BE2C (cell line): ENCODE data around the gene CACNA1I.
A peak's percentile ranks its signal among the peaks of the same experiment; 100 is the strongest.

Source experiments
- DNase-seq: peaks from one replicate; pipeline ENCODE4 v3.0.0-alpha.2; 2020
- H3K27me3 ChIP-seq: fragments of 250-450 bp; sonication (Bioruptor Pico); 2 replicates; pipeline ENCODE4 v1.5.1; 2020; ENCODE audit warnings: mild to moderate bottlenecking
- H3K36me3 ChIP-seq: fragments of 250-450 bp; sonication (Bioruptor Pico); 2 replicates; pipeline ENCODE4 v1.5.1; 2020; ENCODE audit warnings: mild to moderate bottlenecking
- H3K4me1 ChIP-seq: fragments of 250-450 bp; sonication (Bioruptor Pico); 2 replicates; pipeline ENCODE4 v1.5.1; 2020
- H3K4me3 ChIP-seq: 2 replicates; pipeline ENCODE4 v1.5.1; 2011; ENCODE audit warnings: low read depth, low read length
- H3K9me3 ChIP-seq: fragments of 250-450 bp; sonication (Bioruptor Pico); 2 replicates; pipeline ENCODE4 v1.5.1; 2020
- TF ChIP-seq, protein P1 (sequence below): IDR thresholded peaks from 2 replicates; pipeline ENCODE4 v1.5.1; 2012; ENCODE audit warnings: mild to moderate bottlenecking, low read depth, low read length

Gene CACNA1I

GRCh38 chr22:39525658-39525975 lies 44.9 kb upstream of the CACNA1I start:
- Histone ChIP-seq H3K9me3 (no peaks in the 10 kb centered on the region), H3K27me3 (no peaks in the 10 kb centered on the region), H3K4me3 (no peak overlapping the region), H3K4me1 (peaks cover 23% of the 10 kb centered on the region), H3K36me3 (peaks cover 75% of the 10 kb centered on the region)
- DNase-seq, result no peak
- TF ChIP-seq, protein P1, sequence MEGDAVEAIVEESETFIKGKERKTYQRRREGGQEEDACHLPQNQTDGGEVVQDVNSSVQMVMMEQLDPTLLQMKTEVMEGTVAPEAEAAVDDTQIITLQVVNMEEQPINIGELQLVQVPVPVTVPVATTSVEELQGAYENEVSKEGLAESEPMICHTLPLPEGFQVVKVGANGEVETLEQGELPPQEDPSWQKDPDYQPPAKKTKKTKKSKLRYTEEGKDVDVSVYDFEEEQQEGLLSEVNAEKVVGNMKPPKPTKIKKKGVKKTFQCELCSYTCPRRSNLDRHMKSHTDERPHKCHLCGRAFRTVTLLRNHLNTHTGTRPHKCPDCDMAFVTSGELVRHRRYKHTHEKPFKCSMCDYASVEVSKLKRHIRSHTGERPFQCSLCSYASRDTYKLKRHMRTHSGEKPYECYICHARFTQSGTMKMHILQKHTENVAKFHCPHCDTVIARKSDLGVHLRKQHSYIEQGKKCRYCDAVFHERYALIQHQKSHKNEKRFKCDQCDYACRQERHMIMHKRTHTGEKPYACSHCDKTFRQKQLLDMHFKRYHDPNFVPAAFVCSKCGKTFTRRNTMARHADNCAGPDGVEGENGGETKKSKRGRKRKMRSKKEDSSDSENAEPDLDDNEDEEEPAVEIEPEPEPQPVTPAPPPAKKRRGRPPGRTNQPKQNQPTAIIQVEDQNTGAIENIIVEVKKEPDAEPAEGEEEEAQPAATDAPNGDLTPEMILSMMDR, result no peak

DNA sequence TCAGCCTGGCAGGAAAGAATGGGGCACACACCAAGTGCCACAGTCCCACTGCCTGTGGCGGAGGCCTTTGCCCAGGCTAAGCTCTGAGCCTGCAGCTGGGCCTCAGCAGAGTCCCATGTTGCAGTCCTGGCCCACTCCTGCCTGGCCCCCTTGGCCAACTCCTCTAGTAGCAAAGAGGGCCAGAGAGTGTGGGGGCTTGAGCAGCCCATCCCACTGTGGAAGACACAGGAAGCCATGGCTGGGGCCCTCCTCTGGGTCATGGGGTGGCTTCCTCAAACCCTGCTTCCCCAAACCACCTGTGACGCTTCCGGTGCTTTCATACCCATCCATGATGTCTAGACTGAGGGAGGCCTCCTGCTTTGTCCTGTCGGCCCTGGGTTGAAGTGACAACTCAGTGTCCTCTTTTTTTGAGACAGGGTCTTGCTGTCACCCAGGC lies 43.8 kb upstream of the CACNA1I start:
- no peaks in the 10 kb centered on the region for H3K9me3 ChIP-seq
- no peak overlapping the region for H3K4me3 ChIP-seq
- DNase-seq, result no peak
- peaks cover 28% of the 10 kb centered on the region for H3K4me1 ChIP-seq
- H3K27me3 ChIP-seq, result no peaks in the 10 kb centered on the region
- peaks cover 67% of the 10 kb centered on the region for H3K36me3 ChIP-seq
- TF ChIP-seq, protein P1, result no peak

DNA sequence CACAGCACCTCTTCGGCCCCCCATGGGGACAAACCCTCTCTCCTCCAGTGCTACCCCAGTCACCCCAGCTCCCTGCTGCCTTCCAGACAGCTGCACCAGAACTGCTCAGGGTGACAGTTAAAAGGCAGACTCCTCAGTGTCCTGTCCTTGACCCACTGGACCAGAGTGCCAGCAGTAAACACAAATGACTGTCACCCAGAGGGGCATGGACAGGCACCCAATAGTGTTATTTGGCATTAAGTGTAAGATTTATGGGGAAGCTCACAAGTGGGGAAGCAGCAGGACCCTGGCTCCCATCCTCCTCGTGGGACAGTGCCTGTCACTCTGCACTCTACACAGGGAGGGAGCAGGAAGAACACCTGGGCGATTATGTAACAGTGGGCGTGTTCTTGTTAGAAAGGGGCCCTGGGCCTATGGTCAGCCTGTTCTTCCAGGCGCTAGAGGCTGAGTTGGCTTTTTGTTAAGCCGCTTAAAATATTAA lies 43.0 kb upstream of the CACNA1I start:
- no peak overlapping the region for H3K4me3 ChIP-seq
- H3K4me1 ChIP-seq, result peaks cover 28% of the 10 kb centered on the region
- peaks cover 59% of the 10 kb centered on the region for H3K36me3 ChIP-seq
- no peaks in the 10 kb centered on the region for H3K27me3 ChIP-seq
- no peaks in the 10 kb centered on the region for H3K9me3 ChIP-seq
- peak; percentile 32 for DNase-seq
- TF ChIP-seq, protein P1, result no peak

DNA sequence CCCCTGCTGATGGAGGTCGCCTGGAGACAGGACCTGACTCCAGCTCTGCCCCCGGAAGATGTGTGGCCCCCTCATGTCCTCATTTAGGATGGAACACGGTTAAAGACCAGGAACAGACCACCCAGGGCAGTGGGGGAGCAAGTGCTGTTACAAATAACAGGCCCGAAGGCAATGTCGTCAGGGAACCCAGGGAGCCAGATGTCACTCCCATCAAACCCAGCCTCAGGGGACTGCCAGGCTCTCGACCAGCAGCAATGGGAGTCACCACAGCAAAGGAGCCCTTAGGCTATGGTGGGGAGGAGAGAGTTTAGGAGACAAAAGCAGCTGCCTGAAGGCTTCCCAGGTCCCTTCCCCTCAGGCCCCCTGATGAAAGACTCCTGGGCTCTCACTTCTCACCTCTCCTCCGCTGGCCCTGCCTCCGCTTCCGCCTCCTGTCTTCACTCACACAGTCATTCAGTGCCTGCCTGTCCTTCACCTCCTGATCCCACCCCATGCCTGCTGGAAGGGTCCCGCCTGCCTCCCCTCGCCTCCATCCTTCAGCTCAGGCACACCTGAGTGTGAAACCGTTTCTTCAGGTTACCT lies 42.4 kb upstream of the CACNA1I start:
- TF ChIP-seq, protein P1, result no peak
- H3K9me3 ChIP-seq, result no peaks in the 10 kb centered on the region
- H3K4me1 ChIP-seq, result peaks cover 24% of the 10 kb centered on the region
- peaks cover 52% of the 10 kb centered on the region for H3K36me3 ChIP-seq
- H3K27me3 ChIP-seq, result no peaks in the 10 kb centered on the region
- peak; percentile 91 for DNase-seq
- H3K4me3 ChIP-seq, result peak overlapping the region; percentile 27

GRCh38 chr22:39528681-39529486 lies 41.7 kb upstream of the CACNA1I start:
- H3K36me3 ChIP-seq, result peaks cover 45% of the 10 kb centered on the region
- peak overlapping the region; percentile 27 for H3K4me3 ChIP-seq
- no peaks in the 10 kb centered on the region for H3K27me3 ChIP-seq
- TF ChIP-seq, protein P1, result peak; percentile 99
- peak; percentile 92 for DNase-seq
- H3K4me1 ChIP-seq, result peaks cover 24% of the 10 kb centered on the region
- H3K9me3 ChIP-seq, result no peaks in the 10 kb centered on the region

DNA sequence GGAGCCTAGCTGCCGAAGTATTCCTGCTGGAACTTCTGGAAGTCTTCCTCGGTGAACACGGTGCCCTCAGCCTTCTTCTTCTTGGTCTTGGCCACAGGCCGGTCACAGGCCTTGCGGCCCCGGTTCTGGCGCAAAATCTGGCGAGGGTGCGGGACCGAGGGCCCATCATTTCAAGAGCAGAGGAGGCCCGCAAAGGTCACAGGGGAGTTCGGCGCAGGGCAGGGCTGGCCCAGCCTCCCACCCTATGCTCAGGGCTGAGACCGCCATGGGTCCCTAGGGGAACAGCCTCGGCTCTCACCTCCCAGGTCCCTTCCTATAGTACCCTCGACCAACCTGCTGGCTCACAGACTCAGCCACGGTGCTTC lies 41.1 kb upstream of the CACNA1I start:
- Histone ChIP-seq H3K4me1 (peaks cover 24% of the 10 kb centered on the region), H3K9me3 (no peaks in the 10 kb centered on the region), H3K27me3 (no peaks in the 10 kb centered on the region), H3K4me3 (no peak overlapping the region), H3K36me3 (peaks cover 39% of the 10 kb centered on the region)
- DNase-seq, result no peak
- TF ChIP-seq, protein P1, result no peak
